Central memory CD8-positive, alpha-beta T cell (primary cell): ENCODE measurements around the gene HCLS1.
A peak's percentile ranks its signal among the peaks of the same experiment; 100 is the strongest.

Source experiments
- ATAC-seq: fragments of 150-1000 bp; cut with Tn5 transposase; replicated peaks from 2 replicates; pipeline ENCODE4 v1.10.0; 2022; ENCODE audit warnings: mild to moderate bottlenecking, moderate FRiP score, moderate number of reproducible peaks; ENCODE audit not compliant: poor library complexity, severe bottlenecking; ENCODE audit errors: extremely low read depth
- DNase-seq, 2 donors: peaks; one replicate each; pipeline ENCODE4 v3.0.0; 2021; ENCODE audit warnings: low spot score in 2 of 2
- H3K27ac Mint-ChIP-seq: one replicate; pipeline ENCODE4 v1.8.0; 2022; ENCODE audit warnings: low read depth, mild to moderate bottlenecking, moderate library complexity, mixed read lengths
- H3K27me3 Mint-ChIP-seq: one replicate; pipeline ENCODE4 v1.8.0; 2022; ENCODE audit warnings: mixed read lengths
- H3K36me3 Mint-ChIP-seq: one replicate; pipeline ENCODE4 v1.8.0; 2022; ENCODE audit warnings: mild to moderate bottlenecking, moderate library complexity, mixed read lengths; ENCODE audit not compliant: insufficient read depth
- H3K4me1 Mint-ChIP-seq: one replicate; pipeline ENCODE4 v1.8.0; 2022; ENCODE audit warnings: mixed read lengths
- H3K4me3 Mint-ChIP-seq: one replicate; pipeline ENCODE4 v1.8.0; 2022; ENCODE audit warnings: mild to moderate bottlenecking, moderate library complexity, mixed read lengths
- H3K9me3 Mint-ChIP-seq: one replicate; pipeline ENCODE4 v1.8.0; 2022; ENCODE audit warnings: mixed read lengths

Gene HCLS1

GRCh38 chr3:121677141-121677540 is 16.4 kb upstream of the HCLS1 start:
- Mint-ChIP-seq H3K4me1 (no peaks in the 10 kb centered on the region), H3K27ac (no peak overlapping the region), H3K27me3 (no peaks in the 10 kb centered on the region), H3K9me3 (no peaks in the 10 kb centered on the region), H3K36me3 (peaks cover 54% of the 10 kb centered on the region), H3K4me3 (no peak overlapping the region)
- ATAC-seq (no peak), DNase-seq (no peak)

GRCh38 chr3:121670676-121671075 is 10.0 kb upstream of the HCLS1 start:
- DNase-seq (no peak), ATAC-seq (no peak)
- Mint-ChIP-seq H3K9me3 (no peaks in the 10 kb centered on the region), H3K27me3 (no peaks in the 10 kb centered on the region), H3K36me3 (peaks cover 49% of the 10 kb centered on the region), H3K4me3 (no peak overlapping the region), H3K4me1 (no peaks in the 10 kb centered on the region), H3K27ac (no peak overlapping the region)

- DNase-seq (no peak), ATAC-seq (no peak)
- no peak overlapping the region for H3K27ac Mint-ChIP-seq
- H3K36me3 Mint-ChIP-seq: peaks cover 39% of the 10 kb centered on the region
- no peaks in the 10 kb centered on the region for H3K27me3 Mint-ChIP-seq
- H3K4me1 Mint-ChIP-seq: no peaks in the 10 kb centered on the region
- no peaks in the 10 kb centered on the region for H3K9me3 Mint-ChIP-seq
- H3K4me3 Mint-ChIP-seq: no peak overlapping the region
Observed at GRCh38 chr3:121667333-121667732, 6.6 kb upstream of the HCLS1 start.

- Mint-ChIP-seq H3K9me3 (peaks cover 5% of the 10 kb centered on the region), H3K4me3 (no peak overlapping the region), H3K27ac (no peak overlapping the region), H3K36me3 (peaks cover 41% of the 10 kb centered on the region), H3K4me1 (peaks cover 10% of the 10 kb centered on the region), H3K27me3 (no peaks in the 10 kb centered on the region)
- no peak for ATAC-seq
- DNase-seq: no peak
Observed at GRCh38 chr3:121665488-121665887, 4.8 kb upstream of the HCLS1 start.

GRCh38 chr3:121663171-121663847 is 2.6 kb upstream of the HCLS1 start:
- Mint-ChIP-seq H3K36me3 (peaks cover 45% of the 10 kb centered on the region), H3K9me3 (peaks cover 5% of the 10 kb centered on the region), H3K27me3 (no peaks in the 10 kb centered on the region), H3K27ac (no peak overlapping the region), H3K4me1 (peaks cover 32% of the 10 kb centered on the region), H3K4me3 (no peak overlapping the region)
- DNase-seq (no peak), ATAC-seq (no peak)

- Mint-ChIP-seq H3K4me3 (no peak overlapping the region), H3K27me3 (no peaks in the 10 kb centered on the region), H3K27ac (no peak overlapping the region), H3K36me3 (peaks cover 46% of the 10 kb centered on the region), H3K4me1 (peaks cover 38% of the 10 kb centered on the region), H3K9me3 (peaks cover 5% of the 10 kb centered on the region)
- ATAC-seq (no peak), DNase-seq (no peak)
Observed at GRCh38 chr3:121662742-121663141, 2.0 kb upstream of the HCLS1 start.

- H3K4me3 Mint-ChIP-seq: no peak overlapping the region
- H3K4me1 Mint-ChIP-seq: peaks cover 51% of the 10 kb centered on the region
- H3K9me3 Mint-ChIP-seq: peaks cover 5% of the 10 kb centered on the region
- ATAC-seq: no peak
- no peak for DNase-seq
- peak overlapping the region; percentile 99 for H3K27ac Mint-ChIP-seq
- H3K36me3 Mint-ChIP-seq: peaks cover 46% of the 10 kb centered on the region
- no peaks in the 10 kb centered on the region for H3K27me3 Mint-ChIP-seq
Observed at GRCh38 chr3:121661376-121661775, 673 bp upstream of the HCLS1 start.

GRCh38 chr3:121659586-121659985 is 1.1 kb downstream of the HCLS1 start:
- H3K4me3 Mint-ChIP-seq: peak overlapping the region; percentile 85
- H3K36me3 Mint-ChIP-seq: peaks cover 49% of the 10 kb centered on the region
- no peaks in the 10 kb centered on the region for H3K27me3 Mint-ChIP-seq
- H3K4me1 Mint-ChIP-seq: peaks cover 62% of the 10 kb centered on the region
- DNase-seq (no peak), ATAC-seq (no peak)
- H3K9me3 Mint-ChIP-seq: peaks cover 5% of the 10 kb centered on the region
- peak overlapping the region; percentile 99 for H3K27ac Mint-ChIP-seq

GRCh38 chr3:121658716-121659435 is 1.8 kb downstream of the HCLS1 start:
- Mint-ChIP-seq H3K27ac (peak overlapping the region; percentile 99), H3K36me3 (peaks cover 52% of the 10 kb centered on the region), H3K27me3 (no peaks in the 10 kb centered on the region), H3K9me3 (peaks cover 5% of the 10 kb centered on the region), H3K4me3 (peak overlapping the region; percentile 85), H3K4me1 (peaks cover 69% of the 10 kb centered on the region)
- DNase-seq (no peak), ATAC-seq (no peak)

- DNase-seq: no peak
- Mint-ChIP-seq H3K27me3 (no peaks in the 10 kb centered on the region), H3K27ac (peak overlapping the region; percentile 75), H3K4me3 (peak overlapping the region; percentile 52), H3K4me1 (peaks cover 74% of the 10 kb centered on the region), H3K9me3 (no peaks in the 10 kb centered on the region), H3K36me3 (peaks cover 67% of the 10 kb centered on the region)
- peak; percentile 83 for ATAC-seq
Observed at GRCh38 chr3:121654493-121655385, 6.0 kb downstream of the HCLS1 start.

- Mint-ChIP-seq H3K9me3 (no peaks in the 10 kb centered on the region), H3K4me1 (peaks cover 48% of the 10 kb centered on the region), H3K27me3 (no peaks in the 10 kb centered on the region), H3K36me3 (peaks cover 60% of the 10 kb centered on the region), H3K4me3 (no peak overlapping the region), H3K27ac (no peak overlapping the region)
- ATAC-seq: no peak
- no peak for DNase-seq
Observed at GRCh38 chr3:121651684-121652083, 9.0 kb downstream of the HCLS1 start.

- no peak overlapping the region for H3K27ac Mint-ChIP-seq
- no peak overlapping the region for H3K4me3 Mint-ChIP-seq
- no peak for ATAC-seq
Observed at GRCh38 chr3:121649645-121650044, 11.1 kb downstream of the HCLS1 start.

More at GRCh38 chr3:121649645-121650044, 11.1 kb downstream of the HCLS1 start:
- Mint-ChIP-seq H3K27me3 (no peaks in the 10 kb centered on the region), H3K4me1 (peaks cover 36% of the 10 kb centered on the region), H3K36me3 (peaks cover 55% of the 10 kb centered on the region), H3K9me3 (no peaks in the 10 kb centered on the region)
- DNase-seq: no peak
